Large intestine (tissue), 12 donors: Measurements from ENCODE around the gene OXCT2. TPM values are rescaled to one million over a fixed set of nuclear protein-coding genes. Genes with fewer than 3 reads are reported as not detected.
"Not testable (repeated sequence)": the region's sequence is repeated elsewhere in the genome, so short reads cannot be mapped to it uniquely, and the experiment has no call there.

Experiments used
- DNase-seq, 2 donors: peaks; one replicate each; pipeline versions ENCODE4 v3.0.0 to v3.0.0-alpha.2; 2013
- H3K27ac ChIP-seq: one replicate; pipeline ENCODE4 v1.5.1; 2013; ENCODE audit warnings: low read length
- H3K27me3 ChIP-seq: 2 replicates; pipeline ENCODE4 v1.6.1; 2013; ENCODE audit warnings: low read length; ENCODE audit not compliant: control insufficient read depth, insufficient read depth
- H3K36me3 ChIP-seq: 2 replicates; pipeline ENCODE4 v1.6.1; 2013; ENCODE audit warnings: low read length; ENCODE audit not compliant: control insufficient read depth, insufficient read depth
- H3K4me1 ChIP-seq: one replicate; pipeline ENCODE4 v1.6.1; 2013; ENCODE audit warnings: low read length; ENCODE audit not compliant: control insufficient read depth, insufficient read depth
- H3K4me3 ChIP-seq: one replicate; pipeline ENCODE4 v1.5.1; 2013; ENCODE audit warnings: low read length
- H3K9me3 ChIP-seq: one replicate; pipeline ENCODE4 v1.6.1; 2013; ENCODE audit warnings: mild to moderate bottlenecking, low read depth, low read length, moderate library complexity; ENCODE audit not compliant: control insufficient read depth
- WGBS: methylation state at CpG from one replicate; pipeline ENCODE4 v1.1.5; 2013; ENCODE audit warnings: low lambda C conversion rate; ENCODE audit not compliant: insufficient coverage; 5-methylcytosine and 5-hydroxymethylcytosine counted together
- long read RNA-seq, 11 donors: transcript quantifications; one replicate each; lab custom pipeline, GENCODE V29; 2026
- polyA plus RNA-seq: library from polyadenylated mRNA; unstranded; fragments of 120-200 nt; gene quantifications from one replicate; pipeline ENCODE4 v1.2.1, GENCODE V29; 2013

The OXCT2 gene
- 2.4 TPM for polyA plus RNA-seq
- long read RNA-seq, donor 1, result 0 reads
- long read RNA-seq, donor 2, partial matches to known transcripts, result 0 of 3 reads
- long read RNA-seq, donor 2, other reads (novel, unspliced or antisense), result 0 of 3 reads
- long read RNA-seq, donor 3, result 0 reads
- long read RNA-seq, donor 4, result 0 reads
- long read RNA-seq, donor 5, partial matches to known transcripts, result 0 of 1 reads
- long read RNA-seq, donor 5, other reads (novel, unspliced or antisense), result 0 of 1 reads
- long read RNA-seq, donor 6, partial matches to known transcripts, result 0 of 1 reads
- long read RNA-seq, donor 6, other reads (novel, unspliced or antisense), result 0 of 1 reads
- long read RNA-seq, donor 7, result 0 reads
- long read RNA-seq, donor 8, partial matches to known transcripts, result 0 of 2 reads
- long read RNA-seq, donor 8, other reads (novel, unspliced or antisense), result 0 of 2 reads
- long read RNA-seq, donor 9, result 0 reads
- long read RNA-seq, donor 10, partial matches to known transcripts, result 0 of 3 reads
- long read RNA-seq, donor 10, other reads (novel, unspliced or antisense), result 0 of 3 reads
- long read RNA-seq, donor 11, partial matches to known transcripts, result 0 of 2 reads
- long read RNA-seq, donor 11, other reads (novel, unspliced or antisense), result 0 of 2 reads

GRCh38 chr1:39771022-39771532, at the start of gene OXCT2:
Gene OXCT2 (minus strand): TSS chr1:39771348. CDS start chr1:39771255, 93 bp downstream.
- peak in 1 of 2 donors; percentile 12 for DNase-seq
- H3K4me1 ChIP-seq, H3K27me3 ChIP-seq, H3K9me3 ChIP-seq, H3K4me3 ChIP-seq, H3K36me3 ChIP-seq, H3K27ac ChIP-seq: not testable (repeated sequence)
- no CpG with 5 or more reads among the region's 57 CpGs for WGBS

DNA sequence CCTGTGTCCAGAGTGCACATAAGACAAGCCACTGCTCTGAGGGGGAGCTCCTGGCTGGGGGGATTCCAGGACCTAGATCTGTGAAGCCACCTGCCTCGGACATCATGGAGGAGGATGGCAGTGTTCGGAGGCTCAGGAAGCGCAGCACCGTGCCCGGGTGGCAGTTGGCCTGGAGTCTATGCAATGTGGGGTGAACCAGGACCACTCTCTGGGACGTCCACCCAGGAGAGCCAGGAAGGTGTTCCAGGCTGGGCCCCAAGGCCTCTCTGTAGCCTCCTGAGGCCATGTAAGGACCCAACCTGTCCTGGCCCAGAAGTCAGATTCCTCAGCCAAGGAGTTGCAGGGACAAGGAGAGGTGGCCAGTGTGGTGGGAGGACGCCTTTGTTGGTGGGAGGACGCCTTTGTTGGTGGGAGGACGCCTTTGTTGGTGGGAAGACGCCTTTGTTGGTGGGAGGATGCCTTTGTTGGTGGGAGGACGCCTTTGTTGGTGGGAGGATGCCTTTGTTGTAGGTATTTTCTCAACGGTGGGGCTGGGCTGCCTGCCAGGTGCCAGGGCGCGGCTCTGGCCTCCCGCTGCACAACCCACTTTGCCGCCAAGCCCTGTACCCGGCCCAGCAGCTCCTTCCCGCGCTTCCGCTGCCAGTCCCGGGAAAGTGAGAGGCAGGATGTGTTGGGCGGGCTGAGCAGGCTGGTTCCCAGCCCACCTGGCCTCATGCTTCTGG, 48.1 kb upstream of the OXCT2 start:
- Histone ChIP-seq H3K27ac (no peak overlapping the region), H3K9me3 (no peaks in the 10 kb centered on the region), H3K36me3 (no peaks in the 10 kb centered on the region), H3K4me1 (no peaks in the 10 kb centered on the region), H3K27me3 (no peaks in the 10 kb centered on the region), H3K4me3 (no peak overlapping the region)
- no CpG with 5 or more reads among the region's 22 CpGs for WGBS
- no peak for DNase-seq

- H3K27ac ChIP-seq, result no peak overlapping the region
- no peaks in the 10 kb centered on the region for H3K9me3 ChIP-seq
- H3K27me3 ChIP-seq, result no peaks in the 10 kb centered on the region
- no peak overlapping the region for H3K4me3 ChIP-seq
- H3K4me1 ChIP-seq, result no peaks in the 10 kb centered on the region
- DNase-seq, result peak in 1 of 2 donors; percentile 14
- no CpG with 5 or more reads among the region's 2 CpGs for WGBS
- no peaks in the 10 kb centered on the region for H3K36me3 ChIP-seq
Observed at GRCh38 chr1:39818482-39818881, 47.3 kb upstream of the OXCT2 start.

DNA sequence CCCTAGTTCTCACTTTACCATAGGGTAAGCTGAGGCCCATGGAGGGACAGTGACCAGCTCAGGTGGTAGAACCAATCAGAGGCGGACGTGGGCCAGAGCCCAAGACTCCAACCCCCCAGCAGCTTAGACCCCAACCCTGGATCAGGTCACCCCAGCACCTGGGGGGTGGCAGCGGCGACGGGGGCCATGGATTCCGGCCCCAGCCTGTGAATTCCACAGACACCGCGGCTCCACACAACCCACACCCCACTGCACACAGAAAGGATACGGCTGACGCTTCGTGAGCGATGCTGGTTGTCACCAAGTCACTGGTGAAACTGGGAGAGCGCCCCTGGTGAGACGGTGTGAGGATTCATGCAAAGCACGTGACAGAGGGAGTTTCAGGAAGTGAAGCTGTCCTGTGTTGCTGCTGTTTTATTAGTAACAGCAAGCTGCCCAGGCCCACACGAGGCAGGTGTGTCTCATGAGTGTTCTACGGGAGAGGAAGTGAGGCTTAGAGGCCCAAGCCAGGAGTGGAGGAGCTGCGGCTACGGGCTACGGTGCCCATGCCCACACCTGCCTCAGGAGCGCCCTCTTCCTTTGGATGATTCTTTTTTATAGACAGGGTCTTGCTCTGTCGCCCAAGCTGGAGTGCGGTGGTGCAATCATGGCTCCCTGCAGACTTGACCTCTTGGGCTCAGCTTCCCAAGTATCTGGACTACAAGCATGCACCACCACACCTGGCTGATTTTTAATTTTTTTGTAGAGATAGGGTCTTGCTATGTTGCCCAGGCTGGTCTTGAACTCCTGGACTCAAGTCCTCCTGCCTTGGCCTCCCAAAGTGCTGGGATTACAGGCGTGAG, 46.2 kb upstream of the OXCT2 start:
- no CpG with 5 or more reads among the region's 24 CpGs for WGBS
- not testable (repeated sequence) for H3K36me3 ChIP-seq, H3K4me1 ChIP-seq, H3K4me3 ChIP-seq, H3K9me3 ChIP-seq, H3K27me3 ChIP-seq
- H3K27ac ChIP-seq, result peak overlapping the region; percentile 22
- DNase-seq, result peak; percentile 75 to 79

DNA sequence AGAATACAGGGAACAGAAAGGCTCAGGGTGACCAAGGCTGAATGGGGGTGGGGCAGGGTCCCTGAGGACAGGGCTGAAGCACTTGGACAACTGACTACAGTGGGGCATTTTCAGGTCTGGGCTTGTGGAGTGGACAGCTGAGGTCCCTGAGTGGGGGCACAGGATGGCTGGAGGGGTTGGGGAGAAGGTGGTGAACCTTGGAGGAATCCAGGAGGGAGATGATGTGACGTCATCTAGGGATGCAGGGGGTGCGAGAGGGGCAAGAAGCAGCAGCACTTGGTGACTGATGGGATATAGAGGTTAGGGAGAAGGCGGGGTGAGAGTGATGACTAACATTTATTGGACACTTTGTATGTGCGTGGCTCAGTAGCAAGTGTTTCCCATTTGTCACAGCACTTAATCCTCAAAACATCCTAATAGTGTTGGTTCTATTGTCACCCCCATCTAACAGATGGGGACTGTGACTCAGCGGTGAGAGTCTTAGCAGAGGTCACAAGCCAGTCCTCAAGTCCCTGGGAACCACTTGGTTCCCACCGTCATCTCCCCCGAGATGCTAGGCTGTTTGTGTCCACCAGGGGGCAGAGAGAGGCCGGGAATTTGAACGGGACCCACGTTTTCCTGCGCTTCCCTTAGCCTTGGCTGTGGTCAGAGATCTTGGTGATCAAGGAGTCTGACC, 45.4 kb upstream of the OXCT2 start:
- H3K4me1 ChIP-seq, result no peaks in the 10 kb centered on the region
- no peaks in the 10 kb centered on the region for H3K36me3 ChIP-seq
- H3K4me3 ChIP-seq, result no peak overlapping the region
- no peaks in the 10 kb centered on the region for H3K27me3 ChIP-seq
- no peak overlapping the region for H3K27ac ChIP-seq
- peak; percentile 54 to 57 for DNase-seq
- WGBS, result no CpG with 5 or more reads among the region's 11 CpGs
- no peaks in the 10 kb centered on the region for H3K9me3 ChIP-seq

- H3K9me3 ChIP-seq, result peaks cover 4% of the 10 kb centered on the region
- no peaks in the 10 kb centered on the region for H3K27me3 ChIP-seq
- 100% methylated on average over 2 of the region's 3 CpGs for WGBS
- no peak overlapping the region for H3K4me3 ChIP-seq
- no peaks in the 10 kb centered on the region for H3K36me3 ChIP-seq
- H3K4me1 ChIP-seq, result no peaks in the 10 kb centered on the region
- H3K27ac ChIP-seq, result no peak overlapping the region
- DNase-seq, result no peak
Observed at GRCh38 chr1:39812913-39813312, 41.8 kb upstream of the OXCT2 start.

DNA sequence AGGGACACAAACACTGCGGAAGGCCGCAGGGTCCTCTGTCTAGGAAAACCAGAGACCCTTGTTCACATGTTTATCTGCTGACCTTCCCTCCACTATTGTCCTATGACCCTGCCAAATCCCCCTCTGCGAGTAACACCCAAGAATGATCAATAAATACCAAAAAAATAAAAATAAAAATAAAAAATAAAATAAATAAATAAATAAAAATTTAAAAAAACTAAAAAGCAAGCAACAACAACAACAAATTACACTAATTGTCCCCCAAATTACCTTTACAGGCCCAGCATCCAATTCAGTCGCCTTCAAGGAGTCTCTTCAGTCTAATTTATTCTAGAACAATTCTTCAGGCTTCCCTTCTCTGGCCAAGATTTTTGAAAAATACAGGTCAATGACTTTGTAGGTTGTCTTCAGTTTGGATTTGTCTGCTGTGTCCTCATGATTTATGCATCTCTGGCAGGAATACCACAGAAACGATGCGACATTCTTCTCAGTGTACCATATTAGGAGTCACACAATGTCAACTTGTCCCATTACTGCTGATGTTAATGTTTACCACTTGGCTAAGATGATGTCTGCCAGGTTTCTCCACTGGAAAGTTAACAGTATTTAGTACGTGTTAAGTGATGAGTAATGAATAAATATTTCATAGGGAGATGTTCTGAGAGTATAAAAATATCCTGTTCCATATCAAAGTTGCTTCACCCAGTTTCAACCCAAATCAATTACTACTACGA, 37.8 kb upstream of the OXCT2 start:
- Histone ChIP-seq H3K4me3 (no peak overlapping the region), H3K36me3 (no peaks in the 10 kb centered on the region), H3K9me3 (peaks cover 12% of the 10 kb centered on the region), H3K27ac (no peak overlapping the region), H3K27me3 (no peaks in the 10 kb centered on the region), H3K4me1 (no peaks in the 10 kb centered on the region)
- DNase-seq, result no peak
- WGBS, result 95% methylated on average over 3 of the region's 8 CpGs

DNA sequence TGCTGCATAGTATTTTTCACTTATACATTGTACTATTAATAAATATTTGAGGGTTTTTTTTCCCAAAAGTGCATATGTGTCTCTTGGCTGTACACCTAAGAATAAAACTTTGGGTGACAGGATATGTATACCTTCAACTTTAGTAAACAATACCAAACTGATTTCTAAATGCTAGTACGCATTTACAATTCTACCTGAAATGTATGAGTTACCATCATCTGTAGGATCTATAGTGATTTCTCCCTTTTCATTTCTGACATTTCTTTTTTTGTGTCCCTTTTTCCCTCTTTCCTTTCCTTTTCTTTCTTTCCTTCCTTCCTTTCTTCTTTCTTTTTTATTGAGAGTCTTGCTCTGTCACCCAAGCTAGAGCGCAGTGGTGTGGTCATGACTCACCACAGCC, 34.2 kb upstream of the OXCT2 start:
- H3K27me3 ChIP-seq, result no peaks in the 10 kb centered on the region

More for the DNA sequence above, 34.2 kb upstream of the OXCT2 start:
- H3K4me1 ChIP-seq, result no peaks in the 10 kb centered on the region
- DNase-seq, result no peak
- H3K4me3 ChIP-seq, result no peak overlapping the region
- H3K27ac ChIP-seq, result no peak overlapping the region
- H3K9me3 ChIP-seq, result peaks cover 12% of the 10 kb centered on the region
- 100% methylated on average over 2 of the region's 2 CpGs for WGBS
- H3K36me3 ChIP-seq, result no peaks in the 10 kb centered on the region
